ENCODE data around the gene TDRD1.

- TF ChIP-seq EZH2 (IDR thresholded peaks at IDR 0.05; ENCODE audit: insufficient read depth, poor library complexity, severe bottlenecking) (no peak), EZH2phosphoT487 (IDR thresholded peaks at IDR 0.05; ENCODE audit: insufficient read depth, low read depth) (no peak)
These were observed 66.1 kb downstream of the TDRD1 start for GRCh38 chr10:114245121-114245791.
